SU-DHL-6 (cell line): ENCODE results near the gene IFI6.

Experiments used
- H2AFZ ChIP-seq: fragments of 200-600 bp; sonication (generic); 2 replicates; pipeline ENCODE4 v1.6.1; 2014; ENCODE audit warnings: low read depth, mild to moderate bottlenecking, moderate library complexity, mixed read lengths, antibody characterized with exemption, low read length; ENCODE audit not compliant: severe bottlenecking
- H3F3A ChIP-seq: fragments of 200-600 bp; shearing (Covaris generic); 2 replicates; pipeline ENCODE4 v1.6.0; 2016; ENCODE audit warnings: antibody characterized with exemption, mild to moderate bottlenecking; ENCODE audit not compliant: insufficient read depth
- H3K27ac ChIP-seq: fragments of 200-600 bp; sonication (generic); 2 replicates; pipeline ENCODE4 v1.5.1; 2016; ENCODE audit warnings: low read depth, mild to moderate bottlenecking, low read length, moderate library complexity, mixed read lengths
- H3K27me3 ChIP-seq: fragments of 200-600 bp; sonication (generic), shearing (Covaris generic); 2 replicates; pipeline ENCODE4 v1.6.0; 2014; ENCODE audit warnings: mild to moderate bottlenecking, low read length
- H3K36me3 ChIP-seq: fragments of 200-600 bp; sonication (generic); 2 replicates; pipeline ENCODE4 v1.6.1; 2014; ENCODE audit warnings: mild to moderate bottlenecking, low read length, mixed read lengths
- H3K4me2 ChIP-seq: fragments of 300-600, 200-600 bp; shearing (Covaris generic), sonication (generic); 2 replicates; pipeline ENCODE4 v1.6.0; 2014; ENCODE audit warnings: low read length, low read depth, mild to moderate bottlenecking; ENCODE audit not compliant: poor library complexity, severe bottlenecking
- H3K4me3 ChIP-seq: fragments of 200-600 bp; sonication (generic); 2 replicates; pipeline ENCODE4 v1.5.1; 2014; ENCODE audit warnings: antibody characterized with exemption, low read length, mild to moderate bottlenecking, mixed read lengths; ENCODE audit not compliant: insufficient read depth, poor library complexity, severe bottlenecking
- H3K79me2 ChIP-seq: fragments of 200-600 bp; sonication (generic); 2 replicates; pipeline ENCODE4 v1.6.1; 2014; ENCODE audit warnings: mild to moderate bottlenecking, low read length, moderate library complexity; ENCODE audit not compliant: insufficient read depth
- H3K9ac ChIP-seq: fragments of 200-600 bp; sonication (generic); 2 replicates; pipeline ENCODE4 v1.7.0; 2014; ENCODE audit warnings: mild to moderate bottlenecking, low read length
- H3K9me2 ChIP-seq: fragments of 200-600 bp; sonication (generic); replicated peaks from 2 replicates; pipeline ENCODE4 v1.6.1; 2014; ENCODE audit warnings: low read length; ENCODE audit not compliant: insufficient read depth
- H3K9me3 ChIP-seq: fragments of 200-600 bp; sonication (generic); 2 replicates; pipeline ENCODE4 v1.6.1; 2014; ENCODE audit warnings: low read length, mixed read lengths; ENCODE audit not compliant: insufficient read depth
- H4K20me1 ChIP-seq: fragments of 200-600 bp; sonication (generic); 2 replicates; pipeline ENCODE4 v1.6.1; 2014; ENCODE audit warnings: low read depth, mild to moderate bottlenecking, antibody characterized with exemption, low read length, moderate library complexity, mixed read lengths
- EZH2phosphoT487 ChIP-seq: fragments of 200-600 bp; sonication (generic), shearing (Covaris generic); conservative IDR thresholded peaks from 2 replicates; pipeline ENCODE4 v1.6.1; 2018; ENCODE audit warnings: mild to moderate bottlenecking, antibody characterized with exemption, low read length, moderate library complexity, mixed read lengths
- TF ChIP-seq, protein P1 (sequence below): fragments of 200-600 bp; sonication (generic); IDR thresholded peaks from one replicate; pipeline ENCODE4 v1.5.1; 2017; ENCODE audit warnings: antibody characterized with exemption, mild to moderate bottlenecking, low read length, moderate library complexity; ENCODE audit not compliant: insufficient read depth, poor library complexity, severe bottlenecking

IFI6 gene

DNA sequence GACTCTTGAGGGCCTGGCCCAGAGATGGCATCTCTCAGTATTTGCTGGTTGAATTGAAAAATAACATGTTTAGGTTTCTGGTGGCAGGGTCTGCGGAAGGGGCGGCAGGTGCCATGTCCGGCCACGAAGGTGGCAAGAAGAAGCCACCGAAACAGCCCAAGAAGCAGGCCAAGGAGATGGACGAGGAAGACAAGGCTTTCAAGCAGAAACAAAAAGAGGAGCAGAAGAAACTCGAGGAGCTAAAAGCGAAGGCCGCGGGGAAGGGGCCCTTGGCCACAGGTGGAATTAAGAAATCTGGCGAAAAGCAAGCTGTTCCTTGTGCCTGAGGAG is 22.7 kb downstream of the IFI6 start:
- no peaks in the 10 kb centered on the region for H4K20me1 ChIP-seq
- no peaks in the 10 kb centered on the region for H3K27me3 ChIP-seq
- no peak overlapping the region for H3K9ac ChIP-seq
- H3K79me2 ChIP-seq, result no peaks in the 10 kb centered on the region
- no peaks in the 10 kb centered on the region for H3K9me3 ChIP-seq
- no peak for TF ChIP-seq EZH2phosphoT487
- TF ChIP-seq, protein P1, sequence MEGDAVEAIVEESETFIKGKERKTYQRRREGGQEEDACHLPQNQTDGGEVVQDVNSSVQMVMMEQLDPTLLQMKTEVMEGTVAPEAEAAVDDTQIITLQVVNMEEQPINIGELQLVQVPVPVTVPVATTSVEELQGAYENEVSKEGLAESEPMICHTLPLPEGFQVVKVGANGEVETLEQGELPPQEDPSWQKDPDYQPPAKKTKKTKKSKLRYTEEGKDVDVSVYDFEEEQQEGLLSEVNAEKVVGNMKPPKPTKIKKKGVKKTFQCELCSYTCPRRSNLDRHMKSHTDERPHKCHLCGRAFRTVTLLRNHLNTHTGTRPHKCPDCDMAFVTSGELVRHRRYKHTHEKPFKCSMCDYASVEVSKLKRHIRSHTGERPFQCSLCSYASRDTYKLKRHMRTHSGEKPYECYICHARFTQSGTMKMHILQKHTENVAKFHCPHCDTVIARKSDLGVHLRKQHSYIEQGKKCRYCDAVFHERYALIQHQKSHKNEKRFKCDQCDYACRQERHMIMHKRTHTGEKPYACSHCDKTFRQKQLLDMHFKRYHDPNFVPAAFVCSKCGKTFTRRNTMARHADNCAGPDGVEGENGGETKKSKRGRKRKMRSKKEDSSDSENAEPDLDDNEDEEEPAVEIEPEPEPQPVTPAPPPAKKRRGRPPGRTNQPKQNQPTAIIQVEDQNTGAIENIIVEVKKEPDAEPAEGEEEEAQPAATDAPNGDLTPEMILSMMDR, result no peak
- no peaks in the 10 kb centered on the region for H3K36me3 ChIP-seq
- no peaks in the 10 kb centered on the region for H3K9me2 ChIP-seq
- no peak overlapping the region for H2AFZ ChIP-seq
- H3K27ac ChIP-seq, result no peak overlapping the region
- no peak overlapping the region for H3K4me2 ChIP-seq
- H3F3A ChIP-seq, result no peaks in the 10 kb centered on the region
- H3K4me3 ChIP-seq, result no peak overlapping the region

DNA sequence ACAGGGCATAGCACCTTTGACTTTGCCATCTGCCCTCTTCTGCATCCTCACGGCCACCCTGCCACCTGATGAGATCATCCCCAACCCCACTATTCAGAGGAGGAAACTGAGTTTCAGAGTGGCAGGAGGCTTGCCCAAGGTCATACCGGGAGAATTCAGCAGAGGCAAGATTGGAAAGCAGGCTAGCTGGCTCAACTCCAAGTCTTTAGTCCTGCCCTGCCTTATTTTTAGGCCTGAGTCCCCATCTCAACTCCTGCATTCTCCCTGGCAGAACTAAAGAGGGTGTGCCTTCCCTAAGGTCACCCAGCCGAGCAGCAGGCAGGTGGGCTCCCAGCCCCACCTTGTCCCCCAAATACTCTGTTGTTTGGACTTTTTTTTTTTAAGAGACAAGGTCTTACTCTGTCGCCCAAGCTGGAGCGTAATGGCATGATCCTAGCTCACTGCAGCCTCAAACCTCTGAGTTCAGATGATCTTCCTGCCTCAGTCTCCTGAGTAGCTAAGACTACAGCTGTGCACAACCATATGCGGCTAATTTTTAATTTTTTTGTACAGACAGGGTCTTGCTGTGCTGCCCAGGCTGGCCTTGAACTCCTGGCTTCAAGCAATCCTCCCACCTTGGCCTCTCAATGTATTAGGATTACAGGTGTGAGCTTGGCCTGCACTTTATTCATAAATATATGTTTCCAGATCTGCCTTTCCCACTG is 23.2 kb downstream of the IFI6 start:
- Histone ChIP-seq H3K36me3 (no peaks in the 10 kb centered on the region), H3F3A (no peaks in the 10 kb centered on the region), H3K9ac (no peak overlapping the region), H3K9me2 (no peaks in the 10 kb centered on the region), H3K27ac (no peak overlapping the region), H3K4me3 (no peak overlapping the region), H3K27me3 (no peaks in the 10 kb centered on the region), H3K4me2 (no peak overlapping the region), H3K9me3 (no peaks in the 10 kb centered on the region), H4K20me1 (no peaks in the 10 kb centered on the region), H2AFZ (no peak overlapping the region), H3K79me2 (no peaks in the 10 kb centered on the region)
- TF ChIP-seq, protein P1, result no peak

DNA sequence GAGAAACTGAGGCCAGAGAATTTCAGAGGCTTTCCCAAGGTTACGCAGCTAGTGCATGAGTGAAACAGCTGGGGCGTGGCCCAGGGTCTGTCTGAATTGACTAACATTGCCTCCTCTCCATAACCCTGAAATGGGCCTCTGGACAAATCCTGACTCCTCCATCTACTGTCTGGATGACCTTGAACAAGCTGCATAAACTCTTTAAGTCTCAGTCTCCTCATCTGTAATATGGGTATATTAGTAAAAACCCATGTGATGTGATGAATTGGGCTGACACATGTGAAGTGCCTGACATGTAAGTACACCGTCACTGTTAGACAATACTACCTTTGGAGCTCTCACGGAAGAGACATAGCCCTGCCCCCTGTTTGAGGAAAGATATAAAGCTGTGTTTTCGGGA is 24.7 kb downstream of the IFI6 start:
- Histone ChIP-seq H3K9ac (no peak overlapping the region), H3K4me2 (no peak overlapping the region), H4K20me1 (no peaks in the 10 kb centered on the region), H3K79me2 (no peaks in the 10 kb centered on the region), H2AFZ (no peak overlapping the region), H3K27me3 (no peaks in the 10 kb centered on the region), H3K27ac (no peak overlapping the region), H3K36me3 (no peaks in the 10 kb centered on the region), H3K9me2 (no peaks in the 10 kb centered on the region), H3K4me3 (no peak overlapping the region), H3K9me3 (no peaks in the 10 kb centered on the region), H3F3A (no peaks in the 10 kb centered on the region)
- no peak for TF ChIP-seq EZH2phosphoT487

DNA sequence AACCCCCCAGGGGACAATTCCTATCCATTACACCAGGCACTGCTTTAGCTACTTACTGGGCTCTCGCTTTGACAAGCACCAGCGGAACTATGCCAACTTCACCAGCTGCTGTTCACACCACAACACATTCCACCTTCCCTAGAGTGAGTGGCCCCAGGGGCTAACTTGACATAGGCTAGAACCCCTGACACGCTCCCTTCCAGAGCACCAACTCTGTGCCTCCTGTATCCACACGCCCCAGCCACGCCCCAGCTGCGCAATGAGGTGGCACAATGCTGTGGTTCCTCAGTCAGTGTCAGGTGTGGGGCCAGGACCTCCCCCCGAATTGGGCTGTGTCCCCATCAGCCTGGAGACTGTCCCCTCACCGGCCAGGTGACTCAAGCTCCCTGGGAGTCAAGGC is 25.3 kb downstream of the IFI6 start:
- no peaks in the 10 kb centered on the region for H3K36me3 ChIP-seq
- no peaks in the 10 kb centered on the region for H3F3A ChIP-seq
- H2AFZ ChIP-seq, result no peak overlapping the region
- TF ChIP-seq, protein P1, result no peak
- no peak for TF ChIP-seq EZH2phosphoT487
- H4K20me1 ChIP-seq, result no peaks in the 10 kb centered on the region
- H3K4me3 ChIP-seq, result no peak overlapping the region
- no peaks in the 10 kb centered on the region for H3K79me2 ChIP-seq
- H3K9ac ChIP-seq, result no peak overlapping the region
- no peaks in the 10 kb centered on the region for H3K9me2 ChIP-seq
- no peak overlapping the region for H3K27ac ChIP-seq
- H3K9me3 ChIP-seq, result no peaks in the 10 kb centered on the region
- no peak overlapping the region for H3K4me2 ChIP-seq
- H3K27me3 ChIP-seq, result no peaks in the 10 kb centered on the region
